HepG2 (cell line): ENCODE results near the gene TXNDC12. TPM values are rescaled to one million over a fixed set of nuclear protein-coding genes. Genes with fewer than 3 reads are reported as not detected.

Source experiments
- BRF2 ChIP-seq: sonication (generic); formaldehyde crosslinking; IDR thresholded peaks from 2 replicates; pipeline ENCODE4 v1.8.1; 2022; ENCODE audit warnings: mild to moderate bottlenecking, missing genetic modification reagents
- CHD2 ChIP-seq: IDR thresholded peaks from 2 replicates; pipeline ENCODE4 v1.6.1; 2011; ENCODE audit warnings: low read depth, low read length, improper control_type of control experiment
- ELF1 ChIP-seq: sonication (generic); formaldehyde crosslinking; IDR thresholded peaks from 2 replicates; pipeline ENCODE4 v1.4.0; 2020; ENCODE audit warnings: missing genetic modification reagents
- ERF ChIP-seq: IDR thresholded peaks from 2 replicates; pipeline ENCODE4 v1.6.1; 2018; ENCODE audit warnings: missing biosample characterization, missing genetic modification reagents
- EZH2 ChIP-seq: conservative IDR thresholded peaks from 2 replicates; pipeline ENCODE4 v1.6.1; 2012; ENCODE audit warnings: mild to moderate bottlenecking, low read depth, low read length, moderate library complexity
- HHEX ChIP-seq: IDR thresholded peaks from 2 replicates; pipeline ENCODE4 v1.6.1; 2016; ENCODE audit warnings: control low read depth
- JUNB ChIP-seq: sonication (generic); formaldehyde crosslinking; IDR thresholded peaks from 2 replicates; pipeline ENCODE4 v1.8.0; 2022; ENCODE audit warnings: missing genetic modification reagents, mild to moderate bottlenecking, borderline replicate concordance
- MAX ChIP-seq: IDR thresholded peaks from 2 replicates; pipeline ENCODE4 v1.6.1; 2012; ENCODE audit warnings: inconsistent platforms
- MYC ChIP-seq: sonication (generic); formaldehyde crosslinking; IDR thresholded peaks from 2 replicates; pipeline ENCODE4 v1.9.0; 2021; ENCODE audit warnings: missing genetic modification reagents, borderline replicate concordance
- NFYC ChIP-seq: IDR thresholded peaks from 2 replicates; pipeline ENCODE4 v1.6.1; 2016; ENCODE audit warnings: missing genetic modification reagents, missing compliant biosample characterization
- POLR2A ChIP-seq, 2 experiments: IDR thresholded peaks; 2 replicates each; pipeline ENCODE4 v1.6.1; 2011; ENCODE audit warnings: low read depth in 2 of 2, low read length in 2 of 2, mild to moderate bottlenecking in 1 of 2, moderate library complexity in 1 of 2; ENCODE audit not compliant: insufficient read depth in 1 of 2
- RERE ChIP-seq: IDR thresholded peaks from 2 replicates; pipeline ENCODE4 v1.6.1; 2016; ENCODE audit warnings: low read depth, missing genetic modification reagents, missing compliant biosample characterization
- SMAD9 ChIP-seq: sonication (generic); formaldehyde crosslinking; IDR thresholded peaks from 2 replicates; pipeline ENCODE4 v1.5.1; 2020; ENCODE audit warnings: mild to moderate bottlenecking, missing genetic modification reagents
- SSRP1 ChIP-seq: IDR thresholded peaks from 2 replicates; pipeline ENCODE4 v1.6.1; 2016; ENCODE audit warnings: control low read depth
- SUZ12 ChIP-seq: fragments of 150-350 bp; IDR thresholded peaks from 2 replicates; pipeline ENCODE4 v1.6.1; 2014; ENCODE audit warnings: low read depth, low read length
- TFAP4 ChIP-seq: sonication (generic); IDR thresholded peaks from 2 replicates; pipeline ENCODE4 v1.6.1; 2016; ENCODE audit warnings: low read depth, borderline replicate concordance
- ZMAT3 ChIP-seq: sonication (generic); formaldehyde crosslinking; conservative IDR thresholded peaks from 2 replicates; pipeline ENCODE4 v1.7.0; 2021; ENCODE audit warnings: missing genetic modification reagents
- ZNF296 ChIP-seq: sonication (generic); formaldehyde crosslinking; conservative IDR thresholded peaks from 2 replicates; pipeline ENCODE4 v1.5.0; 2020; ENCODE audit warnings: mild to moderate bottlenecking, missing genetic modification reagents
- ZNF770 ChIP-seq: sonication (generic); formaldehyde crosslinking; IDR thresholded peaks from 2 replicates; pipeline ENCODE4 v1.5.0; 2020; ENCODE audit warnings: mild to moderate bottlenecking, missing genetic modification reagents
- ZNF782 ChIP-seq: sonication (generic); formaldehyde crosslinking; IDR thresholded peaks from 2 replicates; pipeline ENCODE4 v1.4.0; 2020; ENCODE audit warnings: missing genetic modification reagents, mild to moderate bottlenecking, borderline replicate concordance
- ZSCAN12 ChIP-seq: sonication (generic); formaldehyde crosslinking; IDR thresholded peaks from 2 replicates; pipeline ENCODE4 v1.9.0; 2021; ENCODE audit warnings: mild to moderate bottlenecking, missing genetic modification reagents
- ZSCAN29 ChIP-seq: sonication (generic); formaldehyde crosslinking; conservative IDR thresholded peaks from 2 replicates; pipeline ENCODE4 v1.4.0; 2020; ENCODE audit warnings: mild to moderate bottlenecking, missing genetic modification reagents
- polyA plus RNA-seq, 8 experiments: library from polyadenylated mRNA; depleted of rRNA in 3 of 8; stranded (reverse) in 7 of 8; unstranded in 1 of 8; fragments of >200 nt; fragmentation: Illumina TruSeq in 4 of 8; extraction: Trizol in 4 of 8; gene quantifications; 2 replicates each; pipeline versions ENCODE4 v1.2.1 to v1.2.3, GENCODE V29; 2011 to 2016; ENCODE audit warnings: low read depth in 4 of 8, missing spikeins in 1 of 8, mixed read lengths in 1 of 8; ENCODE audit not compliant: insufficient read depth in 1 of 8
- total RNA-seq, 5 experiments: library from RNA; depleted of rRNA; stranded (reverse); fragments of >200 nt; fragmentation: Illumina TruSeq; extraction: Trizol; gene quantifications; 2 replicates each; pipeline ENCODE4 v1.2.3, GENCODE V29; 2016; ENCODE audit warnings: low read depth in 1 of 5

TXNDC12 gene
- total and polyA plus RNA-seq, 2 of the 13 experiments (the other 11 are each of a cell fraction or from before 2014, with no cell fraction given): 65.6 to 67.2 TPM

GRCh38 chr1:52055066-52055865, at the start of gene TXNDC12 (continued):
- TF ChIP-seq RERE (CRISPR knock-in tag): no peak
- peak; percentile 83 for TF ChIP-seq ELF1 (CRISPR knock-in tag)
- peak; percentile 78 for TF ChIP-seq MAX
- TF ChIP-seq MYC (CRISPR knock-in tag): peak; percentile 72; the same call in 1 of the 2 replicates
- peak; percentile 84 to 88 for TF ChIP-seq POLR2A (IDR thresholded peaks at IDR 0.05; ENCODE audit: insufficient read depth in 1 of 2, low read depth in 2 of 2, low read length in 2 of 2)
- no peak for TF ChIP-seq HHEX (CRISPR knock-in tag)
- TF ChIP-seq ZNF782 (CRISPR knock-in tag): no peak; the same call in 1 of the 2 replicates
- no peak for TF ChIP-seq SMAD9 (CRISPR knock-in tag)
- TF ChIP-seq ZMAT3 (CRISPR knock-in tag): no peak
- 0 out of 2 replicates have a peak, but pooled peaks have one; percentile 12 for TF ChIP-seq ZNF770 (CRISPR knock-in tag)
- TF ChIP-seq CHD2: peak; percentile 28; the same call in 1 of the 2 replicates
- TF ChIP-seq BRF2: peak; percentile 35; the same call in 1 of the 2 replicates
- TF ChIP-seq SUZ12: no peak
- no peak for TF ChIP-seq TFAP4
- no peak for TF ChIP-seq ZNF296 (CRISPR knock-in tag)
- no peak for TF ChIP-seq EZH2
- no peak; the same call in 1 of the 2 replicates for TF ChIP-seq ZSCAN12 (CRISPR knock-in tag)
- TF ChIP-seq ERF (CRISPR knock-in tag): peak; percentile 83
- TF ChIP-seq ZSCAN29: peak; percentile 93; the same call in 1 of the 2 replicates
- no peak for TF ChIP-seq JUNB (CRISPR knock-in tag)
- peak; percentile 91 for TF ChIP-seq SSRP1 (CRISPR knock-in tag)
- TF ChIP-seq NFYC (CRISPR knock-in tag): no peak
